ENCODE measurements around the gene GPR25. TPM values are rescaled to one million over a fixed set of nuclear protein-coding genes. Genes with fewer than 3 reads are reported as not detected.

GPR25 gene
- total RNA-seq, 1 experiment from 2014 or later, result not detected

DNA sequence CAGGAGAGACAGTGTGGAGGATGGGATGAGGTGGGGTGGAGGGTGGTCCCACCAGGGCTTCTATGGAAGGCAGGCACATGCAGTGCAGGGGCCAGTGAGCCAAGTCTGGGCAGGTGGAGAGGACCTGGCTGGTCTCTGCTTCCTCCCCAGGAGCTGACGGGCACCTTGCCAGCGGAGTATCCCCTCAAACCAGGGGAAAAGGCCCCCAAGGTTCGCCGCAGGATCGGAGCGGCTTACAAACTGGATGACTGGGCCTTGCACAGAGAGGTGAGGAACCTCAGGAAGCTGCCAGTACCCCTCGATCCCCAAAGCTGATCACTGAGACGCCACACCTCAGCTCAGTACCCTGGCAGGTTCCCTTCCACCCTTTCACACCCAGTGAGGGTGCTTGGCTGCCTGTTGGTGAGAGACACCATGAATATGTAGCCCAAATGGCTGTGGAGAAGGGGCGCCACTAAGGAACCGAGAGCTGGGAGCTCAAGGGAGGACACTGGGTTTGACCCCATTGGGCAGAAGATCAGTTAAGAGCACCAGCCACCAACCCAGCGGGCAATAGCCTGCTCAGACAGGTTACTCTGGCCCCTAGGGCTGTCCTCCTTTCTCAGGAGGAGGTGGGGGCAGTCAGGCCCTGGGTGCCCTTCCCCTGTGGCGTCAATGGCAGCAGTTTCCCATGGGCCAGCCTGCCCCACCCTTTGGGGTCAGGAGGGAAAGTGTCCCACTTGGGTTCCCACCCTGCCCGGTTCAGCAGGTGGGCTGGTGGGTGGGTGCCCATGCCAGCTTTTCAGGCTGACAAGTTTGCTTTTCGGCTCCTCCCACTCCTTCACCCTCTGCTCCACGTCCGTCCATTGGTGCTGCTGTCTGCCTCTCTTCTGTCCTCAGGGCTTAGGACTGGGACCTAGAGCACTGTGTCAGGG lies 27.4 kb downstream of the GPR25 start:
- no peaks in the 10 kb centered on the region for H3K36me3 ChIP-seq (ENCODE audit: insufficient read depth, low read length)
- DNase-seq, result no peak
- H3K27ac ChIP-seq (ENCODE audit: low read length), result no peak overlapping the region
- no peak overlapping the region for H2AFZ ChIP-seq (ENCODE audit: low read length)
- no peaks in the 10 kb centered on the region for H3K79me2 ChIP-seq (ENCODE audit: low read length)
- H3K27me3 ChIP-seq (ENCODE audit: low read length), result no peaks in the 10 kb centered on the region
- no peaks in the 10 kb centered on the region for H3K9me3 ChIP-seq (ENCODE audit: low read length)
- no peaks in the 10 kb centered on the region; the same call in 1 of the 2 replicates for H4K20me1 ChIP-seq (ENCODE audit: insufficient read depth, low read depth, low read length)
- H3K4me2 ChIP-seq (ENCODE audit: low read depth, low read length, poor library complexity, severe bottlenecking), result no peak overlapping the region
- H3K4me3 ChIP-seq (ENCODE audit: low read length), result no peak overlapping the region
- H3K4me1 ChIP-seq (ENCODE audit: low read length), result peaks cover 6% of the 10 kb centered on the region
- no peak overlapping the region for H3K9ac ChIP-seq (ENCODE audit: low read length)
- no peaks in the 10 kb centered on the region for H3K9me2 ChIP-seq (replicated peaks; ENCODE audit: insufficient read depth, low read length)

- H3K9ac ChIP-seq (ENCODE audit: low read length), result no peak overlapping the region
- H3K4me2 ChIP-seq (ENCODE audit: low read depth, low read length, poor library complexity, severe bottlenecking), result no peak overlapping the region
- no peaks in the 10 kb centered on the region for H3K27me3 ChIP-seq (ENCODE audit: low read length)
- no peaks in the 10 kb centered on the region for H3K9me3 ChIP-seq (ENCODE audit: low read length)
- H4K20me1 ChIP-seq (ENCODE audit: insufficient read depth, low read depth, low read length), result no peaks in the 10 kb centered on the region
- no peaks in the 10 kb centered on the region for H3K36me3 ChIP-seq (ENCODE audit: insufficient read depth, low read length)
- DNase-seq, result no peak
- H2AFZ ChIP-seq (ENCODE audit: low read length), result no peak overlapping the region
- H3K4me3 ChIP-seq (ENCODE audit: low read length), result no peak overlapping the region
- H3K4me1 ChIP-seq (ENCODE audit: low read length), result peaks cover 2% of the 10 kb centered on the region
- H3K9me2 ChIP-seq (replicated peaks; ENCODE audit: insufficient read depth, low read length), result no peaks in the 10 kb centered on the region
- no peak overlapping the region for H3K27ac ChIP-seq (ENCODE audit: low read length)
- no peaks in the 10 kb centered on the region for H3K79me2 ChIP-seq (ENCODE audit: low read length)
Measured at GRCh38 chr1:200900877-200901276, 28.1 kb downstream of the GPR25 start.

GRCh38 chr1:200901350-200901749 lies 28.6 kb downstream of the GPR25 start:
- H3K4me2 ChIP-seq (ENCODE audit: low read depth, low read length, poor library complexity, severe bottlenecking), result no peak overlapping the region
- H3K4me3 ChIP-seq (ENCODE audit: low read length), result no peak overlapping the region
- H3K79me2 ChIP-seq (ENCODE audit: low read length), result no peaks in the 10 kb centered on the region
- H3K27ac ChIP-seq (ENCODE audit: low read length), result no peak overlapping the region
- no peak for DNase-seq
- H3K9me3 ChIP-seq (ENCODE audit: low read length), result no peaks in the 10 kb centered on the region
- no peaks in the 10 kb centered on the region for H3K27me3 ChIP-seq (ENCODE audit: low read length)
- no peak overlapping the region for H3K9ac ChIP-seq (ENCODE audit: low read length)
- no peaks in the 10 kb centered on the region for H4K20me1 ChIP-seq (ENCODE audit: insufficient read depth, low read depth, low read length)
- no peak overlapping the region for H2AFZ ChIP-seq (ENCODE audit: low read length)
- no peaks in the 10 kb centered on the region for H3K4me1 ChIP-seq (ENCODE audit: low read length)
- no peaks in the 10 kb centered on the region for H3K36me3 ChIP-seq (ENCODE audit: insufficient read depth, low read length)
- H3K9me2 ChIP-seq (replicated peaks; ENCODE audit: insufficient read depth, low read length), result no peaks in the 10 kb centered on the region

GRCh38 chr1:200901796-200902444 lies 29.1 kb downstream of the GPR25 start:
- Histone ChIP-seq H3K4me3 (ENCODE audit: low read length) (no peak overlapping the region), H3K79me2 (ENCODE audit: low read length) (no peaks in the 10 kb centered on the region), H3K36me3 (ENCODE audit: insufficient read depth, low read length) (no peaks in the 10 kb centered on the region), H3K9me2 (replicated peaks; ENCODE audit: insufficient read depth, low read length) (no peaks in the 10 kb centered on the region), H3K4me1 (ENCODE audit: low read length) (no peaks in the 10 kb centered on the region), H3K27ac (ENCODE audit: low read length) (no peak overlapping the region), H4K20me1 (ENCODE audit: insufficient read depth, low read depth, low read length) (no peaks in the 10 kb centered on the region), H2AFZ (ENCODE audit: low read length) (no peak overlapping the region), H3K9ac (ENCODE audit: low read length) (no peak overlapping the region), H3K27me3 (ENCODE audit: low read length) (no peaks in the 10 kb centered on the region), H3K4me2 (ENCODE audit: low read depth, low read length, poor library complexity, severe bottlenecking) (no peak overlapping the region), H3K9me3 (ENCODE audit: low read length) (no peaks in the 10 kb centered on the region)
- no peak for DNase-seq

- Histone ChIP-seq H3K79me2 (ENCODE audit: low read length) (no peaks in the 10 kb centered on the region), H3K4me2 (ENCODE audit: low read depth, low read length, poor library complexity, severe bottlenecking) (no peak overlapping the region), H3K9me2 (replicated peaks; ENCODE audit: insufficient read depth, low read length) (no peaks in the 10 kb centered on the region), H2AFZ (ENCODE audit: low read length) (no peak overlapping the region), H3K9ac (ENCODE audit: low read length) (no peak overlapping the region), H3K36me3 (ENCODE audit: insufficient read depth, low read length) (no peaks in the 10 kb centered on the region), H3K27ac (ENCODE audit: low read length) (no peak overlapping the region), H3K4me3 (ENCODE audit: low read length) (no peak overlapping the region), H3K9me3 (ENCODE audit: low read length) (no peaks in the 10 kb centered on the region), H3K27me3 (ENCODE audit: low read length) (no peaks in the 10 kb centered on the region), H4K20me1 (ENCODE audit: insufficient read depth, low read depth, low read length) (no peaks in the 10 kb centered on the region), H3K4me1 (ENCODE audit: low read length) (no peaks in the 10 kb centered on the region)
- no peak for DNase-seq
Measured at GRCh38 chr1:200903793-200904192, 31.0 kb downstream of the GPR25 start.

DNA sequence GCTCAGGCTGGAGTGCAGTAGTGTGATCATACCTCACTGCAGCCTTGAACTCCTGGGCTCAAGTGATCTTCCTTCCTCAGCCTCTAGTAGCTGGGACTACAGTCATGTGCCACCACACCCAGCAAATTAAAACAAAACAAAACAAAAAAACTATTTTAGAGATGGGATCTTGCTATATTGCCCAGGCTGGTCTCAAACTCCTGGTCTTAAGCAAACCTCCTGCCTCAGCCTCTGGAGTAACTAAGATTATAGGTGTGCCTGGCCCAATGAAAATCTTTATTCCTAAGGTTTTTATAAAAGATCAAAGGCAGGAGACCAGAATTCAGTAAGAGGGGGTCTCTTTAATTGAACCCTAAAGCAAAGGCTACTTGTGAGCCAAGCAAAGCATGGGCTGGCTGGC lies 32.0 kb downstream of the GPR25 start:
- H3K27me3 ChIP-seq (ENCODE audit: low read length), result no peaks in the 10 kb centered on the region
- H3K9me2 ChIP-seq (replicated peaks; ENCODE audit: insufficient read depth, low read length), result no peaks in the 10 kb centered on the region
- H3K4me1 ChIP-seq (ENCODE audit: low read length), result peaks cover 6% of the 10 kb centered on the region
- H3K27ac ChIP-seq (ENCODE audit: low read length), result no peak overlapping the region
- no peaks in the 10 kb centered on the region for H3K36me3 ChIP-seq (ENCODE audit: insufficient read depth, low read length)
- H2AFZ ChIP-seq (ENCODE audit: low read length), result no peak overlapping the region
- no peak overlapping the region for H3K9ac ChIP-seq (ENCODE audit: low read length)
- DNase-seq, result no peak
- H3K9me3 ChIP-seq (ENCODE audit: low read length), result no peaks in the 10 kb centered on the region
- no peak overlapping the region for H3K4me3 ChIP-seq (ENCODE audit: low read length)
- H3K4me2 ChIP-seq (ENCODE audit: low read depth, low read length, poor library complexity, severe bottlenecking), result no peak overlapping the region
- no peaks in the 10 kb centered on the region for H3K79me2 ChIP-seq (ENCODE audit: low read length)
- H4K20me1 ChIP-seq (ENCODE audit: insufficient read depth, low read depth, low read length), result no peaks in the 10 kb centered on the region

DNA sequence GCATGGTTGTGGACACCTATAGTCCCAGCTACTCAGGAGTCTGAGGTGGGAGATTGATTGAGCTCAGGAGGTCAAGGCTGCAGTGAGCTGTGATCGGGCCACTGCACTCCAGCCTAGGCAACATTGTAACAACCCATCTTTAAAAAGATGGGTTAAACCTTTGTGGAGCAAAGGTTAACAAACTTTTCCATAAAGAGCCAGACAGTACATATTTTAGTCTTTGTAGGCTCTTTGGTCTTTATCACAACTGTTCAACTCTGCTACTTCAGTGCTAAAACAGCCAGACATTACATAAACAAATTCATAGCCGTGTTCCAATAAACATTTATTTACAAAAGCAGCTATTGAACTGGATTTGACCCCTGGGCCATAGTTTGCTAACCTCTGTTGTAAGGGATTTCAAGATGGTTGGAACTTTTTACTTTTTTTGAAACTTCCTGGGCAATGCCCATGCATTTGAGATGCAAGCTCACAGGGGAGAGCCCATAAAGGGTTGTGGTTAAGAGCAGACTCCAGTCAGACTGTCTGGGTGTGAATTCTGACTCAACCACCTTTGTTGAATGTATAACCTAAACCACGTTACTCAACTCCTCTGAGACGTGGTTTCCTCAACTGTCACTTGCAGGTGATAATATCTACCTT lies 32.8 kb downstream of the GPR25 start:
- no peaks in the 10 kb centered on the region for H3K36me3 ChIP-seq (ENCODE audit: insufficient read depth, low read length)
- DNase-seq, result no peak
- no peak overlapping the region for H3K4me2 ChIP-seq (ENCODE audit: low read depth, low read length, poor library complexity, severe bottlenecking)

GRCh38 chr1:200906491-200906890 lies 33.7 kb downstream of the GPR25 start:
- DNase-seq, result no peak
- no peak overlapping the region for H3K9ac ChIP-seq (ENCODE audit: low read length)
- no peak overlapping the region for H2AFZ ChIP-seq (ENCODE audit: low read length)
- no peaks in the 10 kb centered on the region for H3K9me3 ChIP-seq (ENCODE audit: low read length)
- no peaks in the 10 kb centered on the region for H3K27me3 ChIP-seq (ENCODE audit: low read length)
- no peaks in the 10 kb centered on the region for H3K9me2 ChIP-seq (replicated peaks; ENCODE audit: insufficient read depth, low read length)
- H4K20me1 ChIP-seq (ENCODE audit: insufficient read depth, low read depth, low read length), result no peaks in the 10 kb centered on the region
- no peaks in the 10 kb centered on the region for H3K79me2 ChIP-seq (ENCODE audit: low read length)
- no peaks in the 10 kb centered on the region for H3K36me3 ChIP-seq (ENCODE audit: insufficient read depth, low read length)
- no peak overlapping the region for H3K4me3 ChIP-seq (ENCODE audit: low read length)
- no peak overlapping the region for H3K27ac ChIP-seq (ENCODE audit: low read length)
- peaks cover 8% of the 10 kb centered on the region for H3K4me1 ChIP-seq (ENCODE audit: low read length)
- no peak overlapping the region for H3K4me2 ChIP-seq (ENCODE audit: low read depth, low read length, poor library complexity, severe bottlenecking)

More for the DNA sequence above, 32.8 kb downstream of the GPR25 start:
- Histone ChIP-seq H3K4me3 (ENCODE audit: low read length) (no peak overlapping the region), H3K9me3 (ENCODE audit: low read length) (no peaks in the 10 kb centered on the region), H2AFZ (ENCODE audit: low read length) (no peak overlapping the region), H3K27ac (ENCODE audit: low read length) (no peak overlapping the region), H3K9me2 (replicated peaks; ENCODE audit: insufficient read depth, low read length) (no peaks in the 10 kb centered on the region), H3K79me2 (ENCODE audit: low read length) (no peaks in the 10 kb centered on the region), H4K20me1 (ENCODE audit: insufficient read depth, low read depth, low read length) (no peaks in the 10 kb centered on the region), H3K9ac (ENCODE audit: low read length) (no peak overlapping the region), H3K27me3 (ENCODE audit: low read length) (no peaks in the 10 kb centered on the region), H3K4me1 (ENCODE audit: low read length) (peaks cover 8% of the 10 kb centered on the region)
